HG03575 (cell line): ENCODE results near the gene TBC1D3D.
"Not testable (repeated sequence)": the region's sequence is repeated elsewhere in the genome, so short reads cannot be mapped to it uniquely, and the experiment has no call there.

ENCODE experiments used
- ATAC-seq: cut with Tn5 transposase; IDR thresholded peaks from one replicate; pipeline ENCODE4 v1.9.1; 2021; ENCODE audit not compliant: unreplicated experiment, insufficient number of reproducible peaks, low FRiP score; ENCODE audit errors: extremely low read depth

TBC1D3D gene

GRCh38 chr17:38003676-38004075 lies at the start of gene TBC1D3D:
TSS of gene TBC1D3D (plus strand) at chr17:38003976. CDS start at chr17:38005561, 1,585 bp downstream.
- not testable (repeated sequence) for ATAC-seq

- ATAC-seq: not testable (repeated sequence)
Measured at GRCh38 chr17:37988960-37989359, 14.8 kb upstream of the TBC1D3D start, which contains the start of gene TBC1D3L. TSS of gene TBC1D3L (minus strand) at chr17:37989060. CDS start at chr17:37987520, 1,540 bp downstream.
